H1 (cell line): ENCODE measurements around the gene KLHDC4. TPM values are rescaled to one million over a fixed set of nuclear protein-coding genes. Genes with fewer than 3 reads are reported as not detected.

Source experiments
- CTCF ChIA-PET: fragments of 300-600 bp; sonication (Branson Sonifier 250); formaldehyde crosslinking; loops from one replicate; lab custom pipeline; 2021; ENCODE audit not compliant: partially characterized antibody; lab: Charles Lee
- POLR2A ChIA-PET: fragments of 300-600 bp; sonication (Branson Sonifier 250); formaldehyde crosslinking; loops from one replicate; lab custom pipeline; 2021; ENCODE audit warnings: inconsistent platforms; ENCODE audit not compliant: partially characterized antibody; lab: Charles Lee
- DNase-seq, 2 experiments: peaks; one replicate each; pipeline versions ENCODE4 v3.0.0 to v3.0.0-alpha.2; 2010 to 2022; ENCODE audit warnings: low spot score in 2 of 2, low read depth in 1 of 2, mixed read lengths in 1 of 2
- FAIRE-seq: peaks from 2 replicates; lab custom pipeline; 2011; peaks lifted over from hg19 to GRCh38; lab: Jason Lieb, UNC
- H2AFZ ChIP-seq: 2 replicates; pipeline ENCODE4 v1.8.1; 2012; ENCODE audit warnings: low read length, inconsistent platforms
- H2AK5ac ChIP-seq: 2 replicates; pipeline ENCODE4 v1.6.1; 2013; ENCODE audit warnings: low read depth, low read length
- H2BK120ac ChIP-seq: replicated peaks from 2 replicates; pipeline ENCODE3; 2013; ENCODE audit warnings: low read depth, low read length, inconsistent platforms
- H2BK12ac ChIP-seq: 2 replicates; pipeline ENCODE4 v1.6.1; 2013; ENCODE audit warnings: low read depth, low read length
- H2BK15ac ChIP-seq: 2 replicates; pipeline ENCODE4 v1.6.1; 2013; ENCODE audit warnings: low read length
- H2BK20ac ChIP-seq: 2 replicates; pipeline ENCODE4 v1.6.1; 2013; ENCODE audit warnings: low read length
- H2BK5ac ChIP-seq: 2 replicates; pipeline ENCODE4 v1.6.1; 2013; ENCODE audit warnings: low read depth, low read length
- H3K14ac ChIP-seq: 2 replicates; pipeline ENCODE4 v1.6.1; 2013; ENCODE audit warnings: inconsistent platforms; ENCODE audit not compliant: insufficient read length
- H3K18ac ChIP-seq: 2 replicates; pipeline ENCODE4 v1.6.1; 2013; ENCODE audit warnings: low read length; ENCODE audit errors: extremely low read depth
- H3K23ac ChIP-seq: 2 replicates; pipeline ENCODE4 v1.6.1; 2013; ENCODE audit warnings: inconsistent platforms; ENCODE audit not compliant: insufficient read length
- H3K23me2 ChIP-seq: 2 replicates; pipeline ENCODE4 v1.6.1; 2013; ENCODE audit warnings: low read depth, low read length
- H3K27ac ChIP-seq: 2 replicates; pipeline ENCODE4 v1.6.1; 2011; ENCODE audit warnings: low read depth, low read length, inconsistent platforms
- H3K27me3 ChIP-seq, 4 experiments: replicated peaks in 1 of 4; 1 replicate in 1 of 4; 2 replicates in 3 of 4; pipeline versions ENCODE4 v1.6.1 to v1.8.1; 2011 to 2013; ENCODE audit warnings: low read length in 3 of 4, mild to moderate bottlenecking in 3 of 4, inconsistent platforms in 2 of 4, mixed read lengths in 2 of 4, moderate library complexity in 1 of 4; ENCODE audit not compliant: control insufficient read depth in 3 of 4, insufficient read depth in 3 of 4; ENCODE audit errors: extremely low read depth in 1 of 4
- H3K36me3 ChIP-seq, 4 experiments: 2 replicates each; pipeline versions ENCODE4 v1.6.1 to v1.8.1; 2011 to 2013; ENCODE audit warnings: mild to moderate bottlenecking in 4 of 4, low read length in 3 of 4, moderate library complexity in 2 of 4, control low read depth in 1 of 4, inconsistent platforms in 1 of 4; ENCODE audit not compliant: insufficient read depth in 4 of 4, control insufficient read depth in 2 of 4
- H3K4ac ChIP-seq: replicated peaks from 2 replicates; pipeline ENCODE3; 2013; ENCODE audit warnings: low read length, low read depth, mixed read lengths, inconsistent platforms; ENCODE audit not compliant: insufficient read length
- H3K4me1 ChIP-seq, 4 experiments: replicated peaks in 1 of 4; 1 replicate in 1 of 4; 2 replicates in 3 of 4; pipeline versions ENCODE4 v1.6.1 to v1.8.1; 2011 to 2013; ENCODE audit warnings: low read length in 3 of 4, inconsistent platforms in 2 of 4, mixed read lengths in 1 of 4; ENCODE audit not compliant: insufficient read depth in 4 of 4, control insufficient read depth in 3 of 4
- H3K4me2 ChIP-seq, 2 experiments: 2 replicates each; pipeline versions ENCODE4 v1.6.1 to v1.8.1; 2011 to 2013; ENCODE audit warnings: low read depth in 2 of 2, low read length in 2 of 2, control low read depth in 1 of 2, inconsistent platforms in 1 of 2, mild to moderate bottlenecking in 1 of 2; ENCODE audit not compliant: insufficient read depth in 1 of 2
- H3K4me3 ChIP-seq, 4 experiments: fragments of 200-600, 300-600 bp in 1 of 4; sonication (generic), shearing (Covaris generic), sonication (Bioruptor Twin) in 1 of 4; 2 replicates each; pipeline versions ENCODE4 v1.5.1 to v1.8.1; 2011 to 2016; ENCODE audit warnings: low read length in 4 of 4, low read depth in 3 of 4, control low read depth in 2 of 4, inconsistent platforms in 2 of 4, mild to moderate bottlenecking in 2 of 4, mixed read lengths in 1 of 4, moderate library complexity in 1 of 4; ENCODE audit not compliant: insufficient read depth in 2 of 4; ENCODE audit errors: extremely low read depth in 1 of 4
- H3K56ac ChIP-seq: replicated peaks from 2 replicates; pipeline ENCODE3; 2013; ENCODE audit warnings: low read depth, mild to moderate bottlenecking, mixed read lengths, low read length, inconsistent platforms; ENCODE audit not compliant: insufficient read length
- H3K79me1 ChIP-seq: 2 replicates; pipeline ENCODE4 v1.6.1; 2013; ENCODE audit warnings: low read depth, low read length, control low read depth
- H3K79me2 ChIP-seq, 2 experiments: 2 replicates each; pipeline versions ENCODE4 v1.6.1 to v1.8.1; 2012 to 2013; ENCODE audit warnings: low read length in 2 of 2, mild to moderate bottlenecking in 2 of 2, inconsistent platforms in 1 of 2; ENCODE audit not compliant: insufficient read depth in 2 of 2, control insufficient read depth in 1 of 2
- H3K9ac ChIP-seq, 4 experiments: replicated peaks in 1 of 4; 1 replicate in 1 of 4; 2 replicates in 3 of 4; pipeline versions ENCODE4 v1.6.1 to v1.8.1; 2011 to 2013; ENCODE audit warnings: low read depth in 3 of 4, low read length in 3 of 4, control low read depth in 2 of 4, mild to moderate bottlenecking in 2 of 4, moderate library complexity in 2 of 4, inconsistent platforms in 1 of 4; ENCODE audit errors: extremely low read depth in 1 of 4
- H3K9me3 ChIP-seq, 2 experiments: 2 replicates each; pipeline versions ENCODE4 v1.6.1 to v1.8.1; 2012 to 2013; ENCODE audit warnings: mild to moderate bottlenecking in 2 of 2, moderate library complexity in 2 of 2, control low read depth in 1 of 2, inconsistent platforms in 1 of 2, low read depth in 1 of 2, low read length in 1 of 2, mixed read lengths in 1 of 2; ENCODE audit not compliant: insufficient read depth in 2 of 2
- H4K20me1 ChIP-seq, 2 experiments: replicated peaks in 1 of 2; 2 replicates each; pipeline versions ENCODE3 to v1.8.1; 2011 to 2013; ENCODE audit warnings: inconsistent platforms in 2 of 2, low read length in 2 of 2, mild to moderate bottlenecking in 1 of 2; ENCODE audit not compliant: insufficient read depth in 2 of 2, control insufficient read depth in 1 of 2
- H4K5ac ChIP-seq: 2 replicates; pipeline ENCODE4 v1.6.1; 2013; ENCODE audit warnings: low read length, low read depth, mixed read lengths, inconsistent platforms; ENCODE audit not compliant: insufficient read length
- H4K8ac ChIP-seq: 2 replicates; pipeline ENCODE4 v1.8.0; 2013; ENCODE audit warnings: mild to moderate bottlenecking, moderate library complexity, low read length, inconsistent platforms; ENCODE audit not compliant: insufficient read depth; ENCODE audit errors: extremely low read depth
- H4K91ac ChIP-seq: replicated peaks from 2 replicates; pipeline ENCODE3; 2013; ENCODE audit warnings: low read length, mixed read lengths, inconsistent platforms; ENCODE audit not compliant: insufficient read length
- KDM1A ChIP-seq: fragments of 200-600, 300-600 bp; sonication (generic); IDR thresholded peaks from 2 replicates; pipeline ENCODE4 v1.7.1; 2016; ENCODE audit warnings: mild to moderate bottlenecking, low read length, borderline replicate concordance
- RFX5 ChIP-seq: IDR thresholded peaks from 2 replicates; pipeline ENCODE4 v1.6.1; 2011; ENCODE audit warnings: low read depth, low read length, improper control_type of control experiment, borderline replicate concordance
- WGBS, 2 experiments: shearing (Covaris generic) in 1 of 2; methylation state at CpG; one replicate each; pipeline versions ENCODE4 v1.1.6 to v1.1.7; 2013 to 2015; ENCODE audit warnings: low lambda C conversion rate in 2 of 2, mixed read lengths in 2 of 2, inconsistent platforms in 1 of 2, low coverage in 1 of 2, missing lambda C conversion rate in 1 of 2; ENCODE audit not compliant: insufficient replicate concordance in 2 of 2, insufficient coverage in 1 of 2, insufficient read length in 1 of 2; ENCODE audit errors: extremely low coverage in 1 of 2, missing lambda C conversion rate in 1 of 2; 5-methylcytosine and 5-hydroxymethylcytosine counted together
- polyA plus RNA-seq, 7 experiments: library from polyadenylated mRNA; depleted of rRNA in 3 of 7; stranded (reverse) in 5 of 7; unstranded in 2 of 7; fragments of >200 nt in 5 of 7; fragments of 200-250 nt in 2 of 7; gene quantifications; 1 replicate in 5 of 7; 2 replicates in 1 of 7; 4 replicates in 1 of 7; pipeline versions ENCODE4 v1.2.1 to v1.2.3, GENCODE V29; 2011 to 2013; ENCODE audit warnings: missing spikeins in 2 of 7, mixed read lengths in 2 of 7
- total RNA-seq: library from RNA; stranded (reverse); fragmentation: NEBNext Ultra II Directional; extraction: Animal tissue kit (Norgen Biotek cat#: 25700); gene quantifications from 2 replicates; pipeline ENCODE4 v1.2.1, GENCODE V29; 2021

KLHDC4 gene
- total and polyA plus RNA-seq, 2 of the 8 experiments (the other 6 are each of a cell fraction or from before 2014, with no cell fraction given), result 23.7 to 63.9 TPM

- no peak for TF ChIP-seq RFX5
- TF ChIP-seq KDM1A, result no peak
- Histone ChIP-seq H3K36me3 (no peaks in the 10 kb centered on the region; a peak in 1 of 8 replicates), H2BK5ac (no peak overlapping the region), H4K5ac (no peak overlapping the region), H3K56ac (no peak overlapping the region), H2BK20ac (no peak overlapping the region), H3K23ac (no peak overlapping the region), H3K23me2 (no peaks in the 10 kb centered on the region), H4K8ac (no peak overlapping the region), H3K79me1 (no peaks in the 10 kb centered on the region), H3K14ac (no peak overlapping the region), H3K9me3 (no peaks in the 10 kb centered on the region), H2BK15ac (no peak overlapping the region), H4K20me1 (peaks cover 3% of the 10 kb centered on the region in 2 experiments), H3K27ac (no peak overlapping the region), H3K4me2 (no peak overlapping the region), H2BK12ac (no peak overlapping the region), H3K4me1 (peaks cover 0 to 3% (median 1%) of the 10 kb centered on the region in 4 experiments; a peak in 3 of 7 replicates), H3K27me3 (no peaks in the 10 kb centered on the region), H2AK5ac (no peak overlapping the region), H3K18ac (no peak overlapping the region), H2AFZ (no peak overlapping the region), H3K79me2 (no peaks in the 10 kb centered on the region), H3K4me3 (no peak overlapping the region), H2BK120ac (no peak overlapping the region), H4K91ac (no peak overlapping the region), H3K9ac (no peak overlapping the region), H3K4ac (no peak overlapping the region)
- CTCF ChIA-PET, result interaction anchor here (0.8 to 1.7 kb wide), 8 partner anchors 7 to 104 kb away, joined by 3 to 8 read pairs (median 4); no protein-coding TSS in a partner anchor
- POLR2A ChIA-PET, result interaction anchor here (0.8 kb wide), 2 partner anchors 19 to 91 kb away, joined by 3 to 4 read pairs; partner anchors contain the start of gene KLHDC4
- no peak for DNase-seq
- WGBS, 2 experiments, result 89% methylated on average over 5 of the region's 5 CpGs; no CpG with 5 or more reads in 1 of the 2 experiments
- no peak for FAIRE-seq
These were observed 91.4 kb downstream of the KLHDC4 start for GRCh38 chr16:87674419-87674818.
